GM18507 (cell line): Measurements from ENCODE around the gene PSIP1.
"Not testable (repeated sequence)": the region's sequence is repeated elsewhere in the genome, so short reads cannot be mapped to it uniquely, and the experiment has no call there.

Source experiments
- DNase-seq: peaks from one replicate; pipeline ENCODE4 v3.0.0; 2011; ENCODE audit warnings: low read depth; ENCODE audit not compliant: insufficient read length; ENCODE audit errors: extremely low spot score
- FAIRE-seq: peaks from 2 replicates; lab custom pipeline; 2011; peaks lifted over from hg19 to GRCh38; lab: Jason Lieb, UNC

Gene PSIP1

DNA sequence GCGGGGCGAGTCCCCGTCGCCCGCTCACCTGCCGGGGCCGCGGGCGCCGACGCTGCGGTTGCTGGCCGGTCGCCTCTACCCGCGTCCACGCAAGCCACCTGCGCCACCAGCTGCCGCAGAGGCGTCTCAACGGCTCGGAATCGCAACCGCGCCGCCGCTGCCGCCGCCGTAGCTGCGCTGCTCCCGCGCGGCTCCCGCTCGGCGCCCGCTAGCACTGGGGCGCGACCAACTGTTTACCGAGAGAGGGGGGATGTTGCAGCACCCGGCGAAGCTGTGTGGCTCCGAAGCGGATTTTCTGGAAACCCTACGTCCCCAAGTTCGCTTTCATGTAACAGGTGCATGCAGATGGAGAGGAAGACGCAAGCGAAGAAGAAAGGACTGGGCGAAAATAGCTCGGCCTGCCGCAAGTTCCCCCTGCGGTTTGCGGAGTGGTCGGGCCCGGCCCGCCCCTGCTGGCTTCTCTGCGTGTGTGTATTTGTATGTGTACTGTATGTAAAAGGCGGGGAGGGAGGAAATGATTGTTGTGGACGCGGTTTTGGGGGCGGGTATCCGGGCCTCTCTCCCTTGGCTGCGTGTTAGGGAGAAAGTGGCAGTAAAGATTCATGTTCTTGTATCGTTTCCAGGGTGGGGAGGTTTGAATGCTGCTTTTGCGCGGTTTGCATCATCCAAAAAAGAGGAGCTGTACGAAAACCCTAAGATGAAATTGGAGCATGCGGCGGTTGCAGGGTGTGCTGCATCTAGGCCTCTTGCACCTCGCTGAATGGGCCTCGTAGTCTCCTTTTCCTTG lies at the start of gene PSIP1:
TSS of gene PSIP1 (minus strand) at position 182 of the 787 bp plus-strand sequence. CDS start 782 bp downstream, outside the sequence.
- DNase-seq: peak; percentile 64

DNA sequence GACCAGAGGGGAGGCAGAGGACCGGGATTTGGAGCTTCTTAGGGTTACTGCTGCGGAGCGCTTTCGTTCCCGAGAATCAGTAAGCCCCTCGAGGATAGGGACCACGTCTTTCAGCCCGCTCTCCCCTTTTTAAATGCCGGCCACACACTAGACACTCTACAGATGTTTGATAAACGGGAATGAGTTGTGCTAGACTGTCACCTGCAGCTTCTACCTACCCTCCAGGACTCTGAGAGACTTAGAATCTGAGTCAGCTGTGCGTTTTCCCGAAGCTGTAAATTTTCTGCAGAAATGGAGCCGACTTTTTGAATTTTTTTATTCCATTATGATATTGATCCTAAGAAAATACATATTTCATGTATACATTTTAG lies 42.7 kb upstream of the PSIP1 start:
- peak; percentile 42 for FAIRE-seq

More for the DNA sequence above, at the start of gene PSIP1:
- FAIRE-seq: peak; percentile 97

DNA sequence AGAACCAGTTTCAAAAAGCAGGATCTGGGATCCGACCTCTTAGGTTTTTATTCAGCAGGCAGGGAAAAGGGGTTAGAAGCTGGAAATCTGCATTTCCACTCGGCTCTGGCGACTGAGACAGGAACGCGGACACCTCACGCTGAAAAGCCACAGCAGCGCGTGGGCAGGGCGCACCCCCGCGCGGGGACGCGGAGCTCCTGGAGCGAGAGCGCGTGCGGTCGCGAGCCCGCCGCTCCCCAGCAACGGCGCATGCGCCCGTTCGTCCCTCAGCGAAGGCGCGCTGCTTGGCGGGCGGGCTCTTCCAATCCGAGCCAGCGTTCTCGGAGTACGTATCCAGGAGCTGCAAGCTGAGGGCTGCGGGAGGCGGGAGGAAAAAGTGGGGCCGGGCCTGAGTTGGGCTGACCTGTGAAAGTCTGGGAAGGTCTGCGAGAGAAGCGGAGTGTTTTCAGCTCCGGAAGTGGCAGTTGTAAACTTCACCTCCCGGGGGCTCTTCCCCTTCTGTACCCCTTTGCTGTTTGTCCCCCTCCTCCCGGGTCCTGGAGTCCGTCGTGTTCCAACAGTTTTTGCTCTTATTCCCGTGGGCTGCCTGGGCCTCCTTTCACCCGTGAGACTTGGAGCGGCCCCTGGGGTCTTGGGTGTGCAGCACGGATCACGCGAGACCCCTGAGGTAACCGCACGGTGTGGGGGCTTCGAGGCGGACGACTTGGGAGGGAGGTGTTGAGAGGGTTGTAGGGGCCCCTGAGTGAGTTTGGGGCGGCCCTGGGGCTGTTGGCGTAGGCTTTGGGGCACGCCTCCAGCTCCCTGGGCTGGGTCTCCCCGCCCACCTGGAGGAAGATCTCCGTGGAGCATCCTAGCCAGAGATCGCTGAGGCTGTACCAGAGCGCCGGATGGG lies 42.1 kb upstream of the PSIP1 start, which contains the start of gene CCDC171:
TSS of gene CCDC171 (plus strand) at position 408 of the 892 bp plus-strand sequence. CDS start 11,046 bp downstream, outside the sequence.
- FAIRE-seq (peak; percentile 96), DNase-seq (peak; percentile 97)

More for the DNA sequence above, 42.7 kb upstream of the PSIP1 start:
- DNase-seq: no peak

DNA sequence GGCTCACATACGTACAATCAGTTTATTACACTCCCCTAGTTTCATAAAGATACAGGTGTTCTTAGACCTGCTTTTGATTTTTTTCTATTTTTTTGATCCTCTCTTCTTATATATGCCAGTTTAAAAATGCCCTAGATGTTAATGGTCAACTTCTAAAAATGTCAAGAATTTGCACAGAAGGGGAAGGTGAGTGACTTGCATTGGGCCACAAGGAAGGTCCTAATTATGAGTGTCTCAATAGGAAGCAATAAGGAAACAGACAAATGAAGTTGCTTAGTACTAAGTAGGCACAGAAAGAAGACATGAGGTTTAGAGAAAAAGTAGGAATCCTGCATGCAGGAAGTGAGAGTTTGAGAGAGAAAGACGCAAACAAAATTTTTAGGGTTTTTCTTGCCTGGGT lies 38.8 kb upstream of the PSIP1 start:
- DNase-seq (no peak), FAIRE-seq (no peak)

DNA sequence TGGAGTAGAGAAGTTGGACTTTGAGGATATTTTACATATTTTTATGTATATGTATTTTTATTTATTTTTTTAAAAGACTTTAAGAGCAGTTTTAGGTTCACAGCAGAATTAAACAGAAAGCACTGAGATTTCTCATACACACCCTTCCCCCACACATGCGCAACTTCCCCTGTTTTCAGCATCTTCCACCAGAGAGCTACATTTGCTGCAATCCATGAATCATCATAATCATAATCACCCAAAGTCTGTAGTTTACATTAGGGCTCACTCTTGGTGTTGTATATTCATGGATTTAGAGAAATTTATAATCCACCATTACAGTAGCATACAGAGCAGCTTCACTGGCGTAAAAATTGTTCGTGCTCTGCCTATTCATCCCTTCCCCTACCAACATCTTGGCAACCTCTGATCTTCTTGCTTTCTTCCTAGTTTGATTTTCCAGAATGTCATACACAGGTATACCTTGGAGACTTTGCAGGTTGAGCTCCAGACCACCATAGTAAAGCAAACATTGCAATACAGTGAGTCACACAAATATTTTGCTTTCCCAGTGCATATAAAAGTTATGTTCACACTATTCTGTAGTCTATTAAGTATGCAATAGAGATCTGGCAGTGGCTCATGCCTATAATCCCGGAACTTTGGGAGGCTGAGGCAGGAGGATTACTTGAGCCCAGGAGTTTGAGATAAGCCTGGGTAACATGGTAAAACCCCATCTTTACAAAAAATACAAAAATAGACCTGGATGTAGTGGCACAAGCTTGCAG lies 32.5 kb upstream of the PSIP1 start:
- no peak for DNase-seq
- no peak for FAIRE-seq

DNA sequence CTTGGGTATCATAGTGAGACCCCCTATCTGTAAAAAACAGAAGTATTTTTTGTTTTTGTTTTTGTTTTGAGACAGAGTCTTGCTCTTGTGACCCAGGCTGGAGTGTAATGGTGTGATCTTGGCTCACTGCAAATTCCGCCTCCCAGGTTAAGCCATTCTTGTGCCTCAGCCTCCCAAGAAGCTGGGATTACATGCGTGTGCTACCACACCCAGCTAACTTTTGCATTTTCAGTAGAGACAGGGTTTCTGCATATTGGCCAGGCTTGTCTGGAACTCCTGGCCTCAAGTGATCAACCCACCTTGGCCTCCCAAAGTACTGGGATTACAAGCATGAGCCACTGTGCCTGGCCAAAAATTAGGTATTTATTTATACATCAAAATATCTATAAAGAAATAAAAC lies 31.9 kb upstream of the PSIP1 start:
- DNase-seq (no peak), FAIRE-seq (no peak)

DNA sequence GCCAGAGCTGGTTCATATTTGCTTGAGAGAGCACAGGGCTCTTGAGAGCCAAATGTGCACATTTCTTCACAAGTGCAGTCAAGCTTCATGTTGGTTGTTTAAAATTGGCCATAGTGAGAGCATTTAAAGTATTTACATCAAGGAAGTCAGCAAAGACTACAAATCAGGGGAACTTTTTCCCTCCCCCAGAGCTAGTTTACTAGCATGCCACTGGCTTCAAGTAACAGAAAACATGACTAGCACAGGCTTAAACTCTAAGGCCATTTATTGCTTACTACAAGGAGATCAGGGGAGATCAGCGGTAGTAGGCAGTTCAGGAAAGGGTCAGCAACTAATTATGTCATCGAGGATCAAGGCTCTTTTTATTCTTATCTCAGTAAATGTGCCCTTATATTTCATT lies 31.1 kb upstream of the PSIP1 start:
- FAIRE-seq (peak; percentile 49), DNase-seq (no peak)

DNA sequence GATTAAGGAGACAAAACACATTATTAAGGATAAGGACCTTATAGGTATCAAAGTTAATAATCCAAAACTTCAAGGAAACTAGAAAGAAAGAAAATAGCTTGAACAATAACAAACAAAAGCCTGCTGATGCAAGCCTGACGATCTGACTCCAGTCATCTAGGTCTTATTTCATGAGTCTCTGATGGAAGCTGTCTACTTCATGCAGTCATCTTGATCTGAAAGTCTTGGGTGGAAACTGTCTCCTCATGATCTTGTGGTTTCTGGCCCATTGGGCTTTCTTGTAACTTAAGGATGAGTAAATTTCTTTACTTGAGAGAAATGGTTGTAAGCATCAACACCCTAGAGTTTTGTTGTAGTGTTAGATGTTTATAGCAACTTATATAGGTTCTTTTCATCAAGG lies 20.6 kb upstream of the PSIP1 start:
- FAIRE-seq (peak; percentile 80), DNase-seq (no peak)

DNA sequence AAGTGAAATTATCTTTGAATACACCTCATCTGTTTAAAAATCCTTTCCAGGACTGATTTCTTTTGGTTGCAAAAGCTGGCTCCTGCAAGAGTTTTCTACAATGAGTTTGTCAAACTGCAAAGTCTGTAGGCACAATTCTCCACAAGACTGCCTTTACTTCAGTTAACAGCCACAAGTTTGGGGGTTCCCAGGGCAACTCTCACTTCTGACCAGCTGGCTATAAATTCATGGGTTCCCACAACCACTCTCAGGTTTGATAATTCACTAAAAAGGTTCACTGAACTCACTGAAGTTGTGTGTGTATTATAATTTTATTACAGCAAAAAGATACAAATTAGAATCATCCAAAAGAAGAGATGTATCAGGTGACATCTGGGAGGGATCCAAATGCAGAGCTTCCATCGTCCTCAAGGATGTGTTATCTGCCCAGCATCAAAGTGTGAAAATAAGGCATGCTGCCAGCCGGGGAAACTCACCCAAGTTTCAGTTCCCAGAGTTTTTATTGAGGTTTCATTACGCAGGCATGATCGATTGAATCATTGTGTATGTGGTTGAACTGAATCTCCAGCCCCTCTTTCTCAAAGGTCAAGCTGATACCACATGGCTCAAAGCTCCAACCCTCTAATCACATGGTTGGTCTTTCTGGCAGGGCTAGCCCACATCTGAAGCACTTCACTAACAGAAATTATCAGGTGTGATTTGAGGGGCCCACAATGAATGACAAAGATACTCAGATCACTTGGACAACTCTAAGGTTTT lies 19.0 kb upstream of the PSIP1 start:
- FAIRE-seq: peak; percentile 97

DNA sequence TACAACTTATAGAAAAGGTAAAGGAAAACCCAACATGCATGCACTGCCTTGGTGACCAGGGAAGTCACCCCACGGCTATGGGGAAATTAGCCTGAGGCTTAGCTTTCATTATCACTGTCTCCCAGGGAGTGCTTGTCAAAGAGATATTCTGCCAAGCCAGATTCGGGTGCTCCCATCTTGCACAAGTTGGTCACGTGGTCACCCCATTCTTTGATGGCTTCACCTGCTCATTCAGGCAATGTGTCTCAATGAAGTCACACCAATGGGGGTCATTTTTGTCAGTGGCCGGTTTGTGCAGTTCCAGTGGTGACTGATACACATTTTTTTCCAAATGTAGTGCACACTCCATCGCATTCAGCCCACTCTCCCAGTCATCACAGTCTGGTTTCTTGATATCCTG lies 16.3 kb upstream of the PSIP1 start:
- not testable (repeated sequence) for DNase-seq, FAIRE-seq

More for the DNA sequence above, 19.0 kb upstream of the PSIP1 start:
- DNase-seq: no peak

DNA sequence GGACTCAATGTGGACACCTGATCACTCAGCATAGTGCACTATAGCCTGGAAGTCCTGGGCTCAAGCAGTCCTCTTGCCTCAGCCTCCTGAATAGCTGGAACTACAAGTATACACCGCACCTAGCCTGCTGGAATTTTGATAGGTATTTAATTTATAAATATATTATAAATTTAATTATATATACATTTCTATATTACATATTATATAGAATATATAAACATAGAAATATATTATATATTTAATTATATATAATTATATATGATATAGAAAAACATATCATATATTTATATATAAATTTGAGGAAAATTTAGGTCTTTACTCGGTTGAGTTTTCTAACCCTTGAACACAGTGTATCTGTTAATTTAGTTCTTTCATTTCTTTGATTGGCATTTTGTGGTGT lies 15.2 kb upstream of the PSIP1 start:
- DNase-seq (no peak), FAIRE-seq (no peak)

DNA sequence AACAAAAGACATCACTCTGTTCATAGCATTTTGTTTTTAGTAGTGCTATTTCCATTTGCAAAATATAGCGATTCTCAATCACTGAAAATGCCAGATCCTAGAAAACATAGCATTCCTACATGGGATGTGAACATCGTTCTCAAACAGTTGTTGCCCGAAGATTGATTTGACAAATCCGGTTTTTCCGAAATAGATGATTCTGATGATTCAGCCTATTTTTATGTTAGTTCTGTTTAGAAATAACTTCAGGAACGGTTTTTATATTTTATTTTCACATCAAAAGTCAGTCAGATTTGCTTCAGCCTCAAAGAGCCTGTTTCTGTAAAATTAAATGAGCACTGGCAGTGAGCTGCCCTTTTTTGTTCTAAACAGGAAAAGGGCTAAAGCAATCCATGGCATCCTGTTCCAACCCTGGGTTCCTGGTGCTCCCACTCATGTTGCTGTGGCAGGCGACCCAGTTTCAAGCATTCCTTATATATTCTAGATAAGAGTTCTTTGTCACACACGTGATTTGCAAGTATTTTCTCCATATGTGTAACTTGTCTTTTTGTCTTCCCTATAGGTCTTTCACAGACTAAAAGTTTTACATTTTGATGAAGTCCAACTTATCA lies 14.2 kb upstream of the PSIP1 start:
- no peak for DNase-seq
- FAIRE-seq: no peak

DNA sequence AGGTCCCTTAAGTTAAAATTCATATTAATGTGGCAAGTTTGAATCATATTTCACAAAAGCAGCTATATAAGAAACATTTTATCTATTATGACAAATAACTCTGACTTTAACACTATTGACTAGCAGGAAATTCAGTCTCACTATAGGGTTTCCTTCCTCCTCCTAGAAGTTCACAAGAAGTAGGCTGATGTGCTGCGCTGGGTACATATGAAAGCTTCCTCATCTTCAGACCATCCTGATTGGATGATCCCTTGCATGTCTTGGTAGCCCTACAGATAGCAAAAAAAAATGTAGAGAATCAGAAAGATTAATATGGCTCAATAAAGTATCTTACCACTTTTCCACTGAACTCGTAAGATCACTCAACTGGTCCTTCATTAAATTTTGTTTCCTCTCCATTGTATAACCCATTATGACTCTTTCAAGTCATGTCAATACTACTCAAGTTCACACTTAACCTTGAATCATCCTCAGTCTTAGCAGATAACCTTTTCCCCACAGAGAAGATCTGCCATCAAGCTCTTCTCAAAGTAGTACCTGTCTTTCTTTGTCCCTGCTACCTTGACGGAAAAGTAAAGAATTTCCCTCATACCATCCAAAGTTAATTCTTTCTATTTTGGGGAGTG lies 11.5 kb upstream of the PSIP1 start:
- DNase-seq (no peak), FAIRE-seq (no peak)

DNA sequence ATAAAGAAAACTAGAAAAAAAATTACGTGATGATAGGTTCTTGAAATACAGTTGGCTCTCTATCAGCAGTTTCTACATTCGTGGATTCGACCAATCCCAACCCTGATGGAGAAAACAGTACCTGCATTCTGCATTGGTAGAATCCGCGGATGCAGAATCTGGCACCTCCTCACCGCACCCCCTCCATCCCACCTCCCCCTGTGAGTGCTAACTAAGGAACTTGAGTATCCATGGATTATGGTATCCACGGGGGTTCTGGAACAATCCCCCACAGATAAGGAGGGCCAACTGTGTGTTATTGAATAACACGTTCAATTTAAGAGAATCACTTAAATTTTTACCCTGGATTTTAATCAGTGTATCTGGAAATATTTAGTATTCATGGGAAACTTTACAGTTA lies 10.5 kb upstream of the PSIP1 start:
- DNase-seq (no peak), FAIRE-seq (no peak)

DNA sequence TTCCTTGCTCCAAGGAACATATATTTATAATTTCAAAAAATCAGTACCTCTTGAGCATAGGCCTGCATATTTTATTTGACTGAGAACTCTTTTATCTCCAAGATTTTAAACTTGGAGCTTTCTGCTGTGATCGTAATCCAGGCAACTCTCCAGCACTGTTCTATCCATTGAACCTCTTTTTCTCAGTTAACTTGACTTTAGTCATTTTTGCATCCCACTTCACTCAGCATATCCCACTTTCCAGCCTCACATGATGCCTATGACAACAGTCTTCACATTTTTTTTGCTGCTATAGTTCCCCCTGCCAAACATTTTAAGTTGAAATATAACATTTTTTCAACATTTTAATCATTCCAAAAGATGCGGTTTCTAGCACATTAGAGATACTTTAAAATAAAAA lies 9.1 kb upstream of the PSIP1 start:
- no peak for DNase-seq
- no peak for FAIRE-seq

DNA sequence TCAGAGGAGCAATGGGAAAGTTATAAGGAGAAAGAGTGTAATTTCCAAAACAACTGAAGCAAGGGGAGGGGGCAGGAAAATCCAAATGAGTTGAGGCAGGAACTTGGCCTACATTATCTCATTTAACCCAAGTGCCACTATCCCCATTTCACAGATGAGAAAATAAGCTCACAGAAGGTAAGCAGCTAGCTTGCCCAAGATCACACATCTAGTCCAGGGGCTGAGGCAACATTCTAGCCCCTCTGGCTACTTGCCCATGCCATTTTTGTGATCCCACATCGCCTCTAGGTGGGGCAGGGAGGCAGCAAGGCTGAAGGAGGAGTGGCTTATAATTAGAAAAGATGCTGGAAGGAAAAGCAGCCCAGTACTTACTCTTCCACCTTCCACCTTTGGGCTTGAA lies 2.6 kb upstream of the PSIP1 start:
- FAIRE-seq: peak; percentile 73
- no peak for DNase-seq

DNA sequence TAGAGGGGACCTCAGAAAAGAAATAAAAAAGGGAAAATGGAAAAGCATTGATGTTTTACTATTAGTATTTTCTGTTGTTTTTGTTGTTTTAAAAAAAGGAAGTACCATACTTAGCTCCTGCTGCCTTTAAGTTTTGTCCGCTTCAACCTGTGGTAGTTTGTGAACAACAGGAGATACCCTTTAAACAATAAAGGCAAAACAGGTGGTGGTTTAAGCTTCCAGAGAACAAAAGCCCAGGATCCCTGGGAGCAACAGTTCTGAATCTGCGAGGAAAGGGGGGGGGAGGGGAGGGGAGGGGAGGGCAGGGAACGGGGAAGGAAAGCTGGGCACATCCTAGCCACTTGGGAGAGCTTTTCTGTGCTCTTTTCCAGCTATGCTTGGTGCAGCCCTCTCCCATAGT lies 2.1 kb upstream of the PSIP1 start:
- DNase-seq (no peak), FAIRE-seq (peak; percentile 31)

DNA sequence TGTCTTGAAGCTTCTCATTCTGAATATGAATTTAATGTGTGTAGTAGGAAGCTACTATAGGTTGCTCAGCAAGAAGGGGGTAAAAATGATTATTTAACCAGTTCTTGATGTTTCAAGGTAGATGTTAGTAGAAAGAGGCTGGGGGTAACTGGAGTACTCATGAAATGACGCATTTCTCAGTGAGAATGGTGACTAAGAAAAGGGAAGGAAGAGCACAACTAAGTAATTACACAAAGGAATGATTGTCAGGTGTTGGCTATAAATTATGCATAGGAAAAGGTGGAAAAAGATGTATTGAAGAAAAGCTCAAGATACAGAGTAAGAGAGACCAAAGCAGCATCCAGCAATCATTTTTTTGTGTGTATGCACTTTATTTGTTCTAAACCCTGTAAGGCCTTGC lies 1.4 kb upstream of the PSIP1 start:
- FAIRE-seq: peak; percentile 33
- no peak for DNase-seq
